ENCODE results near the gene AK2. TPM values are rescaled to one million over a fixed set of nuclear protein-coding genes. Genes with fewer than 3 reads are reported as not detected.

Gene AK2
- total RNA-seq, 1 experiment from 2014 or later, result 302 TPM

Other genes with a start within 250 kb of the AK2 start
- 95.0 and 160 TPM in 2 replicates for gene YARS1, start 219.5 kb downstream of the AK2 start, total RNA-seq (2014; rRNA removed; shearing (Covaris generic); ENCODE audit: low replicate concordance)
- gene S100PBP, start 219.2 kb downstream of the AK2 start, total RNA-seq (2014; rRNA removed; shearing (Covaris generic); ENCODE audit: low replicate concordance), result 28.5 and 38.5 TPM in 2 replicates
- 0.23 TPM in 1 of 2 replicates, not detected in the other for gene FNDC5, start 166.0 kb downstream of the AK2 start, total RNA-seq (2014; rRNA removed; shearing (Covaris generic); ENCODE audit: low replicate concordance)
- not detected in 2 replicates for gene HPCA, start 150.4 kb downstream of the AK2 start, total RNA-seq (2014; rRNA removed; shearing (Covaris generic); ENCODE audit: low replicate concordance)
- gene TMEM54, start 135.5 kb downstream of the AK2 start, total RNA-seq (2014; rRNA removed; shearing (Covaris generic); ENCODE audit: low replicate concordance), result 6.3 and 30.7 TPM in 2 replicates
- gene RNF19B, start 72.1 kb downstream of the AK2 start, total RNA-seq (2014; rRNA removed; shearing (Covaris generic); ENCODE audit: low replicate concordance), result 5.0 and 6.9 TPM in 2 replicates
- 2.3 and 3.6 TPM in 2 replicates for gene AZIN2, start 44.3 kb upstream of the AK2 start, total RNA-seq (2014; rRNA removed; shearing (Covaris generic); ENCODE audit: low replicate concordance)
- gene TRIM62, start 145.2 kb upstream of the AK2 start, total RNA-seq (2014; rRNA removed; shearing (Covaris generic); ENCODE audit: low replicate concordance), result 0.82 and 3.2 TPM in 2 replicates
- 1.5 and 3.3 TPM in 2 replicates for gene ZNF362, start 219.6 kb upstream of the AK2 start, total RNA-seq (2014; rRNA removed; shearing (Covaris generic); ENCODE audit: low replicate concordance)

Measured in MG63 (cell line).